ENCODE results near the gene TMEM198. TPM values are rescaled to one million over a fixed set of nuclear protein-coding genes. Genes with fewer than 3 reads are reported as not detected.

Gene TMEM198
- polyA plus RNA-seq (ENCODE audit: insufficient read length) = 2.6 TPM

DNA sequence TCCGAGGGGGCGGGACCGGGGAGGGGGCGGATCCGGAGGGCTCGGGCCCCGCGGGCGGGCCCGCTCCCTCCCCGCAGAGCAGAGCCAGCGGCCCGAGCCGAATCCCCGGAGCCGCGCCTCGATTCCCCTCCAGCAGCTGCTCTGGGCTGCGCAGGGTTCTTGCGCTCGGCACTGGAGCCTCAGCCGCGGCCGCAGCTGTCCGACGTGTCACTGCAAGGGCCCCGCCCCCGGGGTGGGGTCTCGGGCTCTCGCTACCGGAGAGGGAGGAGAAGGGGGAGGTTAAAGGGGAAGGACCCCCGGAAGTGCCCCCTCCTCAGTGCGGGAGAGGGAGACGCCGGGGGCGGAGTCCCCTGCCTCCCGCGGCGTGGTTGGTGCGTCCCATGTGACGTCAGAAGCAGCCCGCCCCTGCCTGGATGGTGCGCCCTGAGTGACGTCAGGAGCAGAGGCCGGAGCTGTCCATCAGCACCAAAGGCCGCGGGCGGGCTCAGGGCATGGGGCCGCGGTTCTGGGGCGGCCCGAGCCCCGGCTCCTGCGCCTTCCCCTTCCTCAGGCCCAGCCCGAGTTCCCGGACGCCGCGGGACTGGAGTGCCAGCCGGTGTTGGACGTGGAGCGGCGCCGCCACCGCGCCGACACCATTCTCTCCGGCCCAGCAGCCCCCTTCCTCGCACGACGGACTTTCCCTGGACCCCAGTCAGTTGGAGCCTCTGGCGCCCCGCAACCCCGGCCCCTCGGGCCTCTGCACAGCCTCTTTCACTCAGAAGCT is at the start of gene TMEM198, which contains the start of gene CHPF:
TMEM198 (plus strand) TSS at position 433 of the 763 bp plus-strand sequence. CDS start 700 bp downstream, outside the sequence.
CHPF (minus strand) TSS at position 214 of the 763 bp plus-strand sequence. CDS start 271 bp downstream, outside the sequence.
- DNase-seq (ENCODE audit: low read depth) = peak; percentile 94

DNA sequence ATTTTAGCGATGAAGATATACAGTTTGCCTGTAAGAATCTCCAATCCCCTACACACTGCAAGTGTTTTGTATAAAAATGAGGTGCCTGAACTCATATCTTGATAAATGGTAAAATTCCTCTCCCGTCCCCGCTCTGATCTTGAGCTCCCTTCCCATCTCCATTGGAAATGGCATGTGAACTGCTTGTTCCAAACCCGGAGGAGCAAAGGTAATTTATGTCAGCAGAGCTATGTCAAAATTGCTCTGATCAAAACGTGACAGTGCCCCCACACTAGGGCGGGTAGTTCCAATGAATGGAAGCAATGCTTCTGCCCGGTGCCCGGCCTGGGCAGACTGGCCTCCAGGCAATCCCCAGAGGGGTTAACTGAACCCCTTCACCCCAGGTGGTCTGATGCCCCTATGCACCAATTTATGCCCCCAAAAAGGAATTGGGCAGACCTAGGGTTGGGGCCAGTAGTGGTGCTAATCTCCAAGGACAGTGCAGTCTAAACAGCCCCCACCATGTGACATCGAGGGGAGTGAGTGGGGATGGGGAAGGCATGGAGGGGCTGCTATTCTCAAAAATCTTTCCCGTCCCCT is 48.8 kb upstream of the TMEM198 start:
- no peak for DNase-seq (ENCODE audit: low read depth)

DNA sequence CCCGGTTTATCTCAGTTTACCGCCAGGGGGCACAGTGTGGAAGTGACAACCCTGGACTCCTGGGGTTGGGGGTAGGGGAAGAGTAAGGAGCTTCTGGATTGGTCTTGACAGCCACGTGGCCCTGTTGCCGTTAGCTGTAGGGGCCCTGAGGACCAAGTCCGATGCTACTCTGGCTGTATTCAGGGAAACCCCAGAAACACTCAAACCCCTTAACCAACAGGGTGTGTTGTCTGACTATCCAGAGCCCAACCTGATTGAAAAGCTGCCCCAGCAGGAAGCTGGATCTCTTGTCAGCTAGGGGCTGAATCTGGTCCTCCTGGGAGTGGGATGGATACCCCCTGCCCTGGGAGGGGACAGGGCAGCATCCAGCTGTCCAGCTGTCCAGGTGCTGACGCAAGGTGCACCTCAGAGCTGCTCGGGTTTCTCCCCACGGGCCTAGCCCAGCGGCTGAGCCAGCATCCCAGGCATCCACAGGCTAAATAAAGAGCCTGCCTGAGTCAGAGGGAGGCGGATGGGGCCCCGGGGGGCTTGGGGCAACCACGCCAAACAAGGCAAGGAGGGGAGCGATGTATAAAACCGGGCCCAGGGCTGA is 48.2 kb upstream of the TMEM198 start:
- DNase-seq (ENCODE audit: low read depth) = no peak

GRCh38 chr2:219496247-219496824 is 47.5 kb upstream of the TMEM198 start:
- DNase-seq (ENCODE audit: low read depth) = no peak

DNA sequence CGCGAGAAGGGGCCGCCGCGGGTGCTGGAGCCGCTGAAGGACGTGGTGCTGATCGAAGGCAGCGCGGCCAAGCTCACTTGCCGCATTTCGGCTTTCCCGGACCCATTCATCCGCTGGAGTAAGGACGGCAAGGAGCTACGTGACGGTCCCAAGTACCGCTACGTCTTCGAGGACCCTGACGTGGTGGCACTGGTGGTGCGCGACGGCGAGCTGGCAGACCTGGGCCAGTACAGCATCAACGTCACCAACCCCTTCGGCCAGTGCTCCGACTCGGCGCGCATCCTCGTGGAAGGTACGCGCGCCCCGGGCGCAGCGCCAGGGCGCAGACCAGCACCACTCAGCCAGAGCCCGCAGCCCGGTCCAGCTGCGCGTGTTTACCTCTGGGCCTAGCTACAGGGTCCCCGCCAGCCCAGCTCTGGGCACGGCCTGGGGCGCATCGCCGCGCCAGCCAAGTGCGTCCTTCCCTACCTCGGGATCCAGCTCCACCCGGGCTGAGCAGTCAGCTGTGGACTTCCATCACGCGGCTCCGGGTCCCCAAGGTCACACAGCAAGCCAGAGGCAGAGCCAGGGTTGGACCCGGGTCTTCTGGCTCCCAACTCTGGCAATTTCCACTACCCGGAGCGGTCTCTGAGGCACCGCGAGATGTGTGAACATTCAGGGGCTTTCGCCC is 46.9 kb upstream of the TMEM198 start:
- no peak for DNase-seq (ENCODE audit: low read depth)

DNA sequence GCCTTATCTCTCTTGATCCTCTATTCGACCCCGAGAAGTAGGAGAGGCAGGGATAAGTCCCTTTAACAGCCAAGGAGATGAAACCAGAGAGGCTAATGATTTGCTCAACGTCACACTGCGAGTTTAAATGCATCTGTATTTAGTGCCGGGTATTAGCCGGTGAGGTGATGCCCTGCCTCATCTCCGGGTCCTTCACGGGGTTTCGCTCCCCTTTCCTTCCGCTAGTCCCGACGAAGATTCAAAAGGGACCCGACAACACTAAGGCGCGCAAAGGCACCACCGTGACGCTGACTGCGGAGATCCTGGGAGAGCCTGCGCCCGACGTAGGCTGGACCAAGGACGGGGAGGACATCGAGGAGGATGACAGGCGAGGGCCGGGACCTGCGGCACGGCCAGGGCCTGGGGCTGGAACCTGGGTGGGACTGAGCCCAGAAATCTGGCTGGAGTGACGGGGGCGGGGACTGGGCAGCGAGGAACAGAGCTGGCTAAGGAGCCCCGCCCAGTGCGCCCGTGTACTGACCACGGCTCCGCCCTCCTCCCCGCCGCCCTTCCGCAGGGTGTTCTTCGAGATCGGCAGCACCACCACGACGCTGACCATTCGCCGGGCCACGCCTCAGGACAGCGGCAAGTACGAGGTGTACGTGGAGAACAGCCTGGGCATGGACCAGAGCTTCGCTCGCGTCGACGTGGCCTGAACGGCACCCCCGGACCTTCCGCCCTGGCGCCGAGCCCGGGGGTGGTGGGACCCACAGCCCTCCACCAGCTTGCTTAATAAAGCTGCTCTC is 46.1 kb upstream of the TMEM198 start:
- no peak for DNase-seq (ENCODE audit: low read depth)

DNA sequence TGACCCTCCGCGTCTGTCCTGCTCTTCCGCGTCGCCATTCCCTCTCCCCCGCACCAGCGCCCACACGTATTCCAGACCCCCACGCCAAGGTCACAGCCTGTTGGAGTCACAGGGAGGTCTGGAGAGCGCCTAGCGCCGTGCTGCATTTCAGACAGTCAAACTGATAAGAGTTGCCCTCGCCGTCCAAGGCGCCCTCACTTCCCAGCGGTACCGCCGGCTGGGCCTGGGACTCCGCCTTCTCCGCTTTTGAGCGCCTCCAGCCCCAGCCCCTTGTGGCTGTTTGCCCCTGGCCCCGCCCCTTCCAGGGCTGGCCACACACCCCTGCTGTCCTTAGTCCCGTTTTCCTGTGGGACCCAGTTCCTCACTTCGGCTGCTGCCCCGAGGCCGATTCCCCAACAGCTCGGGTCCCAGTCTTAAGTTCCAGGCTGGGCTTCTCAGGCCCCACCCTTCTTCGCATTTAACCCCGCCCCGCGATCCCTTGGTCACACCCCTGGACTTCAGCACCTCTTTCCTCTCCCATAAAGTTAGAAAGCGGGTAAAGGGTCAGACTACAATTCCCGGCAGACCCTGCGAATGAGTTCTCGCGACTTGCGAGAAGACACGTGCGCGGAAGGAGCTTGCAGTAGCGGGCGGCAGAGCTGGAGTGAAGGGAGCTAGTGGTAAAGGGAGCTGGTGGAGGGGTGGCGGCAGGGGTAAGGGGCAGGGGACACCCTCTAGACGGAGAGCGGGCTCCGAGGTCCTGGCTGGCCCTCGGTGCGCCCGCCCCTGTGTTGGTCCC is 45.4 kb upstream of the TMEM198 start, which contains the start of gene GMPPA:
GMPPA (plus strand) TSS at position 612 of the 778 bp plus-strand sequence. CDS start 1,085 bp downstream, outside the sequence.
- peak; percentile 97 for DNase-seq (ENCODE audit: low read depth)

- DNase-seq (ENCODE audit: low read depth) = no peak
These were observed 44.8 kb upstream of the TMEM198 start for GRCh38 chr2:219499058-219499307.

DNA sequence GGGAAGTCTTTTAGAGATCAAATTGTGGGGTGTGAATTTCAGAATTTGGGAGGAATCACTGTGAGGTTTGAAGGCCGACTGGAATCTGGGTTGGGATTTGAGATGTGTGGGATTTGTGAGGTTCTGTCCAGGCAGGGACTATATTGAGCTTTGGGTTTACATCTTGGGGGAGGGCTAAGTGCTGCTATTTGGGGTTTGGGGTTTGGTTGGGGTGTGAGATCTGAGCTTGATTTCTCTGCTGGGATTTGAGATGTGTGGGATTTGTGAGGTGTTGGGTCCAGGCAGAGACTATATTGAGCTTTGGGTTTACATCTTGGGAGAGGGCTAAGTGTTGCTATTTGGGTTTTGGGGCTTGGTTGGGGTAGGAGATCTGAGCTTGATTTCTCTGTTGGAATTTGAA is 44.3 kb upstream of the TMEM198 start:
- no peak for DNase-seq (ENCODE audit: low read depth)

- no peak for DNase-seq (ENCODE audit: low read depth)
These were observed 43.7 kb upstream of the TMEM198 start for GRCh38 chr2:219500135-219500534.

GRCh38 chr2:219501849-219502248 is 42.0 kb upstream of the TMEM198 start:
- no peak for DNase-seq (ENCODE audit: low read depth)

GRCh38 chr2:219502618-219503017 is 41.2 kb upstream of the TMEM198 start:
- no peak for DNase-seq (ENCODE audit: low read depth)

DNA sequence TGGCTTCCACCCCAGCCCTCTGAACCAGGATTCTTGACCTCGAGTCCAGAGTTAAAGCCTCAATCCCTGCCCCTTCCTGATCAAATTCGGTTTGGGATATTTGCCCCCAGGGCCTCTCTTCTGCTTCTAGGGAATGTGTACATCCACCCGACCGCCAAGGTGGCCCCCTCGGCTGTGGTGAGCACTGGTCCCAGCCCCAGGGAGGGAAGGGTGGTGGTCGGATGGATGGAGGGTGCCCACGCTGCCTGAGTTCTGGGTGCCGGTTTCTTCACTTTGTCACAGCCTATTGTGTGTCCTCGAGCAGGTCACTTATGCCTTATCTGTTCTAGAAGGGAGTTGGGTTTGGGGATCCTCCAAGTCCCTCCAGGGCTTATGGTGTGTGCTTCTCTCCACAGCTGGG is 38.2 kb upstream of the TMEM198 start:
- no peak for DNase-seq (ENCODE audit: low read depth)

DNA sequence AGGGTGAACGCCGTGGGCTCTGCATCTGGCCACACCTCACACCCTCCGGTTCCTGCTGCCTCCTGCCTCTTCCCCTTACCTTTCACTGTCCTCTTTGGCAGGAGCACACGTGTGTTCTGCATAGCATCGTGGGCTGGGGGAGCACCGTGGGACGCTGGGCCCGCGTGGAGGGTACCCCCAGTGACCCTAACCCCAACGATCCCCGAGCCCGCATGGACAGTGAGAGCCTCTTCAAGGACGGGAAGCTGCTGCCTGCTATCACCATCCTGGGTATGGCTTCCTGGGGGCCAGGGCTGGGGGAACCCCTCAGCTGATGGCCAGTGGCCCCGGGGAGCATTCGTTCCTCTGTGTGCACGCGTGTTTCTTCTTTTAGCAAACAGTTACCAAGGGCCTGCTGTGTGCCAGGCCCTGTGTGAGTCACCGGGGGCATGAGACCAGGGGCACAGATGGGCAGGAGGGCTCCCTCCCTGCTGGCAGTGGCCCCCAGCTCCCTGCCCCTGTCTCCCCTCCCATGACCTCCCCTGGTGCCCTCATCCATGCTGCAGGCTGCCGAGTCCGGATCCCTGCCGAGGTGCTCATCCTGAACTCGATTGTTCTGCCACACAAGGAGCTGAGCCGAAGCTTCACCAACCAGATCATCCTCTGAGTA is 37.6 kb upstream of the TMEM198 start:
- DNase-seq (ENCODE audit: low read depth) = no peak

- no peak for DNase-seq (ENCODE audit: low read depth)
These were observed 36.9 kb upstream of the TMEM198 start for GRCh38 chr2:219506802-219507526.

DNA sequence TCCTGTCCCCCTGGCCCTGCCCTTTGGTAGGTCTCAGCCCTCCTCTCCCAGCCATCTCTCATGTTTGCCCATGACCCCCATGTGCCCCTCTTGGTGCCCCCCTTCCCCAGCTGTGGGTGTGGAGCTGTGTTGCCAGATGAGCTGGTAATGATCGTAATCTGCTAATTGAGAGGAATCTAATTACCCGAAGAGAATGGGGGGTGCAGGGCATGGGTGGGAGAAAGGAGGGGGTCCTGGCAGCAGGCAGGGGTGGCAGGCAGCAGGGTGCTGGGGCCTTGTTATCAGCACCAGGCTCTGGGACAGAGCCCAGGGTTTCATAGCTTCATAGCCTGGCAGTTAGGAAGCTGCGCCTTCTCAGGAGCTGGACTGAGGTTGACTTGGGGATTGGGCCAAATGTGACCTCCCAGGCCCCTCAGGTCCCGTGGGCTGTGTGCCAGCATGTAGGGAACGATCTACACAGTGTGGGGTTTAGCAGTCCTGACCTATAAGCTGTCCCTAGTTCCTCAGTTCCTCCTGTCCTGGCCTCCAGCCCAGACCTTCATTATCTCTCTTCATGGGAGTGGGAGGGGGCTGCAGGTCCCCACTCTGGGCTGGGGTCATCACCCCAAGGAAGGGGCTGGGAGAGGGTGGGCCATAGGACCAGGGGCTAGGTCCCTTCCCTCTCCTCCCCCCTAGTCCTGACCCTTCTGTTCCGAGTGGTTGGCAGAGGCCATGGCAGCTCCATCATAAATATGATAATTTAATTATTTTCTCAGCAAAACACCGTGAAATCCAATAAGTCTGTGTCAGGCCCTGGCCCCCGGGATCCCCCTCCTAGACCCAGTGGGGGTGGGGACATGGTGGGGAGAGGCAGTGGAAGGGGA is 36.0 kb upstream of the TMEM198 start:
- DNase-seq (ENCODE audit: low read depth) = no peak

DNA sequence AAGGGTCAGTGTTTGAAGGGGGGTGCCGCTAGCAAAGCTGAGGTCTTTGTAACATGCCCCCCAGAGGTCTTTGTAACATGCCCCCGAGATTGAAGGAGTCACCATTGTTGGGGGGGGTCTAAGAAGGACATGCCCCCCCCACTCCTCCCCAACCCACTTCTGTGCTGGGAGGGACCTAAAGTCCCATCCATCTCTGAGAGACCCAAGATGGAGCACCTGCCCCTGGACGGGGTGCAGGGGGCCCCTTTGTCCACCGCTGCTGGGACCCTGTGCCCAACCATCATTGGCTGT is 35.4 kb upstream of the TMEM198 start:
- no peak for DNase-seq (ENCODE audit: low read depth)

- DNase-seq (ENCODE audit: low read depth) = no peak
These were observed 34.7 kb upstream of the TMEM198 start for GRCh38 chr2:219508971-219509779.
